GM12878 (cell line): ENCODE measurements around the gene APOLD1. TPM values are rescaled to one million over a fixed set of nuclear protein-coding genes. Genes with fewer than 3 reads are reported as not detected.
A peak's percentile ranks its signal among the peaks of the same experiment; 100 is the strongest.

ENCODE experiments used
- ATAC-seq: fragments of 200-7000 bp; cut with Tn5 transposase; 3 replicates; pipeline ENCODE4 v1.9.1; 2020; ENCODE audit warnings: mild to moderate bottlenecking, moderate library complexity
- BruUV-seq: library from RNA; stranded (reverse); fragments of 400-500 nt; replicated peaks from 2 replicates; lab custom pipeline; 2021; lab: Mats Ljungman, UMichigan
- CTCF ChIA-PET: fragments of 300-600 bp; sonication (Branson Sonifier 250); formaldehyde crosslinking; extraction: SDS; loops from one replicate; lab custom pipeline; 2021; ENCODE audit warnings: inconsistent platforms; lab: Yijun Ruan, JAX
- POLR2A ChIA-PET: fragments of 350-600 bp; formaldehyde crosslinking; extraction: SDS; loops from one replicate; lab custom pipeline; 2021; ENCODE audit warnings: inconsistent platforms; lab: Charles Lee
- RAD21 ChIA-PET: fragments of 300-600 bp; sonication (Branson Sonifier 250); formaldehyde crosslinking; loops from one replicate; lab custom pipeline; 2023; ENCODE audit warnings: antibody characterized with exemption; ENCODE audit not compliant: unreplicated experiment; lab: Charles Lee
- SMC1A ChIA-PET: fragments of 300-600 bp; sonication (Branson Sonifier 250); formaldehyde crosslinking; loops from one replicate; lab custom pipeline; 2023; ENCODE audit not compliant: unreplicated experiment, uncharacterized antibody; lab: Charles Lee
- DNase-seq: peaks from one replicate; pipeline ENCODE4 v3.0.0-alpha.2; 2011; ENCODE audit warnings: low read depth, low spot score
- FAIRE-seq: peaks from 3 replicates; lab custom pipeline; 2011; peaks lifted over from hg19 to GRCh38; lab: Jason Lieb, UNC
- H2AFZ ChIP-seq: 2 replicates; pipeline ENCODE4 v1.6.0; 2011; ENCODE audit warnings: low read depth, low read length, control low read depth; ENCODE audit not compliant: control insufficient read depth
- H3K27ac ChIP-seq: 2 replicates; pipeline ENCODE4 v1.5.1; 2011; ENCODE audit warnings: control low read depth; ENCODE audit not compliant: control insufficient read depth, insufficient read depth
- H3K27me3 ChIP-seq, 2 experiments: replicated peaks in 1 of 2; 2 replicates each; pipeline versions ENCODE4 v1.6.0 to v1.6.1; 2011; ENCODE audit warnings: low read length in 1 of 2; ENCODE audit not compliant: control insufficient read depth in 2 of 2, insufficient read depth in 2 of 2
- H3K36me3 ChIP-seq, 2 experiments: 2 replicates each; pipeline ENCODE4 v1.5.1; 2011; ENCODE audit warnings: low read length in 1 of 2; ENCODE audit not compliant: control insufficient read depth in 2 of 2, insufficient read depth in 2 of 2
- H3K4me1 ChIP-seq: 2 replicates; pipeline ENCODE4 v1.6.1; 2011; ENCODE audit warnings: mild to moderate bottlenecking, low read length, moderate library complexity, mixed read lengths; ENCODE audit not compliant: control insufficient read depth, insufficient read depth
- H3K4me2 ChIP-seq: 2 replicates; pipeline ENCODE4 v1.6.0; 2011; ENCODE audit warnings: control low read depth; ENCODE audit not compliant: control insufficient read depth, insufficient read depth
- H3K4me3 ChIP-seq: fragments of 200-600 bp; sonication (generic); 2 replicates; pipeline ENCODE4 v1.5.1; 2016
- H3K79me2 ChIP-seq: 2 replicates; pipeline ENCODE4 v1.6.0; 2011; ENCODE audit warnings: low read length; ENCODE audit not compliant: control insufficient read depth, insufficient read depth
- H3K9ac ChIP-seq: 2 replicates; pipeline ENCODE4 v1.8.0; 2011; ENCODE audit warnings: low read length, control low read depth, mixed read lengths; ENCODE audit not compliant: control insufficient read depth, insufficient read depth
- H3K9me3 ChIP-seq: replicated peaks from 3 replicates; pipeline ENCODE4 v1.5.1; 2011; ENCODE audit warnings: mild to moderate bottlenecking, low read length; ENCODE audit not compliant: control insufficient read depth, insufficient read depth
- H4K20me1 ChIP-seq: 2 replicates; pipeline ENCODE4 v1.6.0; 2011; ENCODE audit not compliant: control insufficient read depth, insufficient read depth
- BCLAF1 ChIP-seq: fragments of 450-650 bp; IDR thresholded peaks from 2 replicates; pipeline ENCODE4 v1.6.1; 2017; ENCODE audit warnings: antibody characterized with exemption, mild to moderate bottlenecking, moderate library complexity
- NRF1 ChIP-seq: conservative IDR thresholded peaks from 2 replicates; pipeline ENCODE4 v1.6.1; 2011; ENCODE audit warnings: mild to moderate bottlenecking, low read depth, low read length, improper control_type of control experiment
- POLR2AphosphoS5 ChIP-seq: IDR thresholded peaks from 2 replicates; pipeline ENCODE4 v1.6.1; 2011; ENCODE audit warnings: mild to moderate bottlenecking, low read length, inconsistent platforms
- RAD21 ChIP-seq: IDR thresholded peaks from 2 replicates; pipeline ENCODE4 v1.6.1; 2011; ENCODE audit warnings: mild to moderate bottlenecking, low read depth, low read length, moderate library complexity; ENCODE audit not compliant: insufficient read depth
- SPI1 ChIP-seq: IDR thresholded peaks from 2 replicates; pipeline ENCODE4 v1.6.1; 2011; ENCODE audit warnings: low read depth, mild to moderate bottlenecking, low read length, moderate library complexity, borderline replicate concordance; ENCODE audit not compliant: insufficient read depth
- STAT3 ChIP-seq: IDR thresholded peaks from 2 replicates; pipeline ENCODE4 v1.6.1; 2011; ENCODE audit warnings: low read depth, low read length, improper control_type of control experiment
- ZNF592 ChIP-seq: fragments of 450-650 bp; IDR thresholded peaks from 2 replicates; pipeline ENCODE4 v1.6.1; 2017; ENCODE audit warnings: mild to moderate bottlenecking, moderate library complexity
- WGBS: methylation state at CpG from one replicate; pipeline ENCODE4 v1.1.6; 2016; ENCODE audit warnings: low lambda C conversion rate; ENCODE audit not compliant: insufficient replicate concordance, insufficient coverage; ENCODE audit errors: missing lambda C conversion rate; 5-methylcytosine and 5-hydroxymethylcytosine counted together
- in situ Hi-C: fragments of 300-500 bp; cut with MboI; formaldehyde crosslinking; loops from 9 replicates; pipeline ENCODE4 v1.14.3; 2018; ENCODE audit warnings: mixed read lengths
- intact Hi-C: fragments of 100-400 bp; cut with micrococcal nuclease; formaldehyde crosslinking; loops from one replicate; pipeline ENCODE4 v1.14.2; 2022; ENCODE audit not compliant: unreplicated experiment
- polyA plus RNA-seq, 11 experiments: library from polyadenylated mRNA; depleted of rRNA in 4 of 11; unstranded in 6 of 11; stranded (reverse) in 5 of 11; fragments of >200 nt; fragmentation: Nextera tagmentation in 4 of 11; fragmentation: Illumina TruSeq in 1 of 11; extraction: Ambion mirVana in 4 of 11; extraction: Trizol in 1 of 11; gene quantifications; 1 replicate in 1 of 11; 2 replicates in 10 of 11; pipeline versions ENCODE4 v1.2.1 to v1.2.3, GENCODE V29; 2011 to 2016; ENCODE audit warnings: inconsistent platforms in 2 of 11, missing spikeins in 2 of 11, low read depth in 1 of 11
- total RNA-seq, 4 experiments: library from RNA; depleted of rRNA in 3 of 4; stranded (reverse); fragments of >200 nt in 3 of 4; fragmentation: Illumina TruSeq in 1 of 4; extraction: Trizol in 1 of 4; gene quantifications; 2 replicates each; pipeline versions ENCODE4 v1.2.1 to v1.2.3, GENCODE V29; 2013 to 2021
- TF ChIP-seq, protein P1 (sequence below): IDR thresholded peaks from 2 replicates; pipeline ENCODE4 v1.6.1; 2012; ENCODE audit warnings: low read depth, low read length, improper control_type of control experiment
- TF ChIP-seq, protein P2 (sequence below): fragments of 450-650 bp; IDR thresholded peaks from 2 replicates; pipeline ENCODE4 v1.6.1; 2018; ENCODE audit warnings: borderline replicate concordance, mild to moderate bottlenecking; ENCODE audit not compliant: partially characterized antibody

Gene APOLD1
- total and polyA plus RNA-seq, 10 of the 15 experiments (the other 5 are each of a cell fraction or from before 2014, with no cell fraction given) = 1.1 to 8.9 (median 4.2) TPM

GRCh38 chr12:12736759-12737676, 48.4 kb upstream of the APOLD1 start:
- Histone ChIP-seq H3K9me3 (no peaks in the 10 kb centered on the region), H3K4me2 (peak overlapping the region; percentile 78), H3K4me1 (peaks cover 5% of the 10 kb centered on the region), H3K79me2 (peaks cover 43% of the 10 kb centered on the region), H3K27ac (peak overlapping the region; percentile 71), H3K9ac (peak overlapping the region; percentile 63), H3K36me3 (no peaks in the 10 kb centered on the region), H2AFZ (peak overlapping the region; percentile 91), H4K20me1 (no peaks in the 10 kb centered on the region), H3K27me3 (no peaks in the 10 kb centered on the region), H3K4me3 (peak overlapping the region; percentile 48; the same call in 1 of the 2 replicates)
- ChIA-PET POLR2A (interaction anchor here (0.5 to 3.6 kb wide), 27 partner anchors 10 to 698 kb away, joined by 3 to 40 read pairs (median 4); partner anchors contain the start of genes BORCS5 and DDX47), CTCF (interaction anchor here (0.5 to 4.5 kb wide), 99 partner anchors 8 to 1692 kb away, joined by 3 to 86 read pairs (median 5); partner anchors contain the start of genes APOLD1, BORCS5, CDKN1B and CREBL2), SMC1A (interaction anchor here (0.6 to 5.4 kb wide), 72 partner anchors 8 to 1966 kb away, joined by 3 to 94 read pairs (median 5); partner anchors contain the start of genes BORCS5, CDKN1B, CREBL2 and DDX47), RAD21 (interaction anchor here (0.5 to 4.2 kb wide), 71 partner anchors 10 to 704 kb away, joined by 3 to 101 read pairs (median 6); partner anchors contain the start of genes BORCS5, CDKN1B, CREBL2 and DDX47)
- ATAC-seq (peak; percentile 95), FAIRE-seq (peak; percentile 81), DNase-seq (peak; percentile 45)
- no TSS peak for BruUV-seq
- WGBS = 13% methylated on average over 9 of the region's 9 CpGs
- intact Hi-C loops = loop anchor here (2.0 to 5.0 kb wide), 2 partner anchors 175 to 360 kb away; partner anchors contain the start of gene DUSP16
- in situ Hi-C loops = no loop called here
- TF ChIP-seq ZNF592 = no peak
- TF ChIP-seq, protein P1, sequence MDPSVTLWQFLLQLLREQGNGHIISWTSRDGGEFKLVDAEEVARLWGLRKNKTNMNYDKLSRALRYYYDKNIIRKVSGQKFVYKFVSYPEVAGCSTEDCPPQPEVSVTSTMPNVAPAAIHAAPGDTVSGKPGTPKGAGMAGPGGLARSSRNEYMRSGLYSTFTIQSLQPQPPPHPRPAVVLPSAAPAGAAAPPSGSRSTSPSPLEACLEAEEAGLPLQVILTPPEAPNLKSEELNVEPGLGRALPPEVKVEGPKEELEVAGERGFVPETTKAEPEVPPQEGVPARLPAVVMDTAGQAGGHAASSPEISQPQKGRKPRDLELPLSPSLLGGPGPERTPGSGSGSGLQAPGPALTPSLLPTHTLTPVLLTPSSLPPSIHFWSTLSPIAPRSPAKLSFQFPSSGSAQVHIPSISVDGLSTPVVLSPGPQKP = no peak
- no peak for TF ChIP-seq STAT3
- peak; percentile 62 for TF ChIP-seq RAD21
- no peak for TF ChIP-seq SPI1
- TF ChIP-seq, protein P2, sequence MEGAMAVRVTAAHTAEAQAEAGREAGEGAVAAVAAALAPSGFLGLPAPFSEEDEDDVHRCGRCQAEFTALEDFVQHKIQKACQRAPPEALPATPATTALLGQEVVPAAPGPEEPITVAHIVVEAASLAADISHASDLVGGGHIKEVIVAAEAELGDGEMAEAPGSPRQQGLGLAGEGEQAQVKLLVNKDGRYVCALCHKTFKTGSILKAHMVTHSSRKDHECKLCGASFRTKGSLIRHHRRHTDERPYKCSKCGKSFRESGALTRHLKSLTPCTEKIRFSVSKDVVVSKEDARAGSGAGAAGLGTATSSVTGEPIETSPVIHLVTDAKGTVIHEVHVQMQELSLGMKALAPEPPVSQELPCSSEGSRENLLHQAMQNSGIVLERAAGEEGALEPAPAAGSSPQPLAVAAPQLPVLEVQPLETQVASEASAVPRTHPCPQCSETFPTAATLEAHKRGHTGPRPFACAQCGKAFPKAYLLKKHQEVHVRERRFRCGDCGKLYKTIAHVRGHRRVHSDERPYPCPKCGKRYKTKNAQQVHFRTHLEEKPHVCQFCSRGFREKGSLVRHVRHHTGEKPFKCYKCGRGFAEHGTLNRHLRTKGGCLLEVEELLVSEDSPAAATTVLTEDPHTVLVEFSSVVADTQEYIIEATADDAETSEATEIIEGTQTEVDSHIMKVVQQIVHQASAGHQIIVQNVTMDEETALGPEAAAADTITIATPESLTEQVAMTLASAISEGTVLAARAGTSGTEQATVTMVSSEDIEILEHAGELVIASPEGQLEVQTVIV = no peak
- TF ChIP-seq BCLAF1 = no peak
- peak; percentile 55; the same call in 1 of the 2 replicates for TF ChIP-seq POLR2AphosphoS5
- TF ChIP-seq NRF1 = no peak
